ENCODE results near the gene ZNF106.

ZNF106 gene

GRCh38 chr15:42367041-42367440, 123.9 kb downstream of the ZNF106 start:
- DNase-seq (ENCODE audit: low spot score) = no peak

GRCh38 chr15:42365921-42366550, 124.9 kb downstream of the ZNF106 start:
- no peak for DNase-seq (ENCODE audit: low spot score)

- no peak for DNase-seq (ENCODE audit: low spot score)
These were observed 126.4 kb downstream of the ZNF106 start for GRCh38 chr15:42364529-42364928.

GRCh38 chr15:42363942-42364341, 127.0 kb downstream of the ZNF106 start:
- no peak for DNase-seq (ENCODE audit: low spot score)

GRCh38 chr15:42363487-42363886, 127.5 kb downstream of the ZNF106 start:
- DNase-seq (ENCODE audit: low spot score) = no peak
